Esophagus squamous epithelium (tissue), 4 donors: ENCODE data around the gene LIMCH1.

Source experiments
- POLR2A ChIP-seq, 4 donors: fragments of 450-650 bp; IDR thresholded peaks; one replicate each; pipeline ENCODE4 v1.6.1; 2017; ENCODE audit warnings: antibody characterized with exemption in 4 of 4, mild to moderate bottlenecking in 4 of 4, moderate library complexity in 3 of 4
- TF ChIP-seq, protein P1 (sequence below), 6 experiments: fragments of 450-650 bp in 4 of 6; fragments of 200-600 bp in 2 of 6; sonication (generic) in 2 of 6; IDR thresholded peaks; one replicate each; pipeline ENCODE4 v1.5.1; 2016 to 2019; ENCODE audit warnings: antibody characterized with exemption in 6 of 6, mild to moderate bottlenecking in 4 of 6, moderate library complexity in 4 of 6

GRCh38 chr4:41631523-41631922, 93.6 kb downstream of the LIMCH1 start:
- TF ChIP-seq, protein P1, sequence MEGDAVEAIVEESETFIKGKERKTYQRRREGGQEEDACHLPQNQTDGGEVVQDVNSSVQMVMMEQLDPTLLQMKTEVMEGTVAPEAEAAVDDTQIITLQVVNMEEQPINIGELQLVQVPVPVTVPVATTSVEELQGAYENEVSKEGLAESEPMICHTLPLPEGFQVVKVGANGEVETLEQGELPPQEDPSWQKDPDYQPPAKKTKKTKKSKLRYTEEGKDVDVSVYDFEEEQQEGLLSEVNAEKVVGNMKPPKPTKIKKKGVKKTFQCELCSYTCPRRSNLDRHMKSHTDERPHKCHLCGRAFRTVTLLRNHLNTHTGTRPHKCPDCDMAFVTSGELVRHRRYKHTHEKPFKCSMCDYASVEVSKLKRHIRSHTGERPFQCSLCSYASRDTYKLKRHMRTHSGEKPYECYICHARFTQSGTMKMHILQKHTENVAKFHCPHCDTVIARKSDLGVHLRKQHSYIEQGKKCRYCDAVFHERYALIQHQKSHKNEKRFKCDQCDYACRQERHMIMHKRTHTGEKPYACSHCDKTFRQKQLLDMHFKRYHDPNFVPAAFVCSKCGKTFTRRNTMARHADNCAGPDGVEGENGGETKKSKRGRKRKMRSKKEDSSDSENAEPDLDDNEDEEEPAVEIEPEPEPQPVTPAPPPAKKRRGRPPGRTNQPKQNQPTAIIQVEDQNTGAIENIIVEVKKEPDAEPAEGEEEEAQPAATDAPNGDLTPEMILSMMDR (IDR thresholded peaks at IDR 0.05): no peak
- no peak for TF ChIP-seq POLR2A (IDR thresholded peaks at IDR 0.05)
